Adipocyte (in vitro differentiated cells): Measurements from ENCODE around the gene RBM4.
A peak's percentile ranks its signal among the peaks of the same experiment; 100 is the strongest.

Source experiments
- DNase-seq: peaks from one replicate; pipeline ENCODE4 v3.0.0-alpha.2; 2015; ENCODE audit warnings: low read depth
- H3K27me3 ChIP-seq: replicated peaks from 2 replicates; pipeline ENCODE4 v1.7.0; 2013; ENCODE audit warnings: mild to moderate bottlenecking, low read length, moderate library complexity; ENCODE audit not compliant: control insufficient read depth, insufficient read depth
- H3K36me3 ChIP-seq: 2 replicates; pipeline ENCODE4 v1.7.0; 2013; ENCODE audit warnings: low read length, mild to moderate bottlenecking, moderate library complexity; ENCODE audit not compliant: control insufficient read depth, insufficient read depth, severe bottlenecking
- H3K4me1 ChIP-seq: 2 replicates; pipeline ENCODE4 v1.7.0; 2013; ENCODE audit warnings: mild to moderate bottlenecking, low read length, moderate library complexity; ENCODE audit not compliant: control insufficient read depth, insufficient read depth
- H3K4me3 ChIP-seq: 2 replicates; pipeline ENCODE4 v1.7.0; 2013; ENCODE audit warnings: mild to moderate bottlenecking, low read length, moderate library complexity
- H3K9ac ChIP-seq: 2 replicates; pipeline ENCODE4 v1.7.0; 2013; ENCODE audit warnings: mild to moderate bottlenecking, low read length, moderate library complexity
- H3K9me3 ChIP-seq: 2 replicates; pipeline ENCODE4 v1.7.0; 2013; ENCODE audit warnings: mild to moderate bottlenecking, low read length, moderate library complexity; ENCODE audit not compliant: control insufficient read depth

Gene RBM4

DNA sequence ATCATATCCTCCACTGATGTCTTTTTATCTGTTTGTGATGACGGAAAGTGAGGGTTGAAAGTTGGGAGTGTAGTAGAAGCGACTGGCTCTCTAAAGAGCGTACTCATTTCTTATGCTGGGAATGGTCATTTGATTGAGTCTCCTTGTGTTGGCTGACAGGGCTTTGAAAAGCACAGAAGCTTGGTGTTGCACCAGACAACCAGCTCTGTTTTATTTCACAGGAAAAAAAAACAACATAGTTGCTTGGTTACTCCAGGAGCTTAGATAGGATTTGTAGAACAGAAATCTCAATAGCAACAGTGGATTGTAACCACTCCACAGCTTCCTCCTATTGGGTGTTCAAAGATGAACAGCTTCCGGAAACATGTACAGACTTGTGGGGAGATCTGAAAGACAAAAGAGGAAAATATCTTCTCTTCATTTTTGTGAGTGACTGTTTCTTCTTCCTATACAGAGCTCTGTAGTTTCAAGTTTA, 19.4 kb upstream of the RBM4 start:
- Histone ChIP-seq H3K9me3 (no peaks in the 10 kb centered on the region), H3K4me3 (peak overlapping the region; percentile 89), H3K9ac (peak overlapping the region; percentile 93), H3K27me3 (no peaks in the 10 kb centered on the region), H3K4me1 (peaks cover 39% of the 10 kb centered on the region), H3K36me3 (peaks cover 19% of the 10 kb centered on the region)
- DNase-seq: peak; percentile 83

DNA sequence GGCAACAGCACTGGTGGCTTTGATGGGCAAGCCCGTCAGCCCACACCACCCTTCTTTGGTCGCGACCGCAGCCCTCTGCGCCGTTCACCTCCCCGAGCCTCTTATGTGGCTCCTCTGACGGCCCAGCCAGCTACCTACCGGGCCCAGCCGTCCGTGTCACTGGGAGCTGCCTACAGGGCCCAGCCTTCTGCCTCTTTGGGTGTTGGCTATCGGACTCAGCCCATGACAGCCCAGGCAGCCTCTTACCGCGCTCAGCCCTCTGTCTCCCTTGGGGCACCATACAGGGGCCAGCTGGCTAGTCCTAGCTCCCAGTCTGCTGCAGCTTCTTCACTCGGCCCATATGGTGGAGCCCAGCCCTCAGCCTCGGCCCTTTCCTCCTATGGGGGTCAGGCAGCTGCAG, 14.1 kb upstream of the RBM4 start:
- Histone ChIP-seq H3K36me3 (peaks cover 72% of the 10 kb centered on the region), H3K9ac (no peak overlapping the region), H3K27me3 (no peaks in the 10 kb centered on the region), H3K4me1 (peaks cover 24% of the 10 kb centered on the region), H3K9me3 (no peaks in the 10 kb centered on the region), H3K4me3 (no peak overlapping the region)
- no peak for DNase-seq

DNA sequence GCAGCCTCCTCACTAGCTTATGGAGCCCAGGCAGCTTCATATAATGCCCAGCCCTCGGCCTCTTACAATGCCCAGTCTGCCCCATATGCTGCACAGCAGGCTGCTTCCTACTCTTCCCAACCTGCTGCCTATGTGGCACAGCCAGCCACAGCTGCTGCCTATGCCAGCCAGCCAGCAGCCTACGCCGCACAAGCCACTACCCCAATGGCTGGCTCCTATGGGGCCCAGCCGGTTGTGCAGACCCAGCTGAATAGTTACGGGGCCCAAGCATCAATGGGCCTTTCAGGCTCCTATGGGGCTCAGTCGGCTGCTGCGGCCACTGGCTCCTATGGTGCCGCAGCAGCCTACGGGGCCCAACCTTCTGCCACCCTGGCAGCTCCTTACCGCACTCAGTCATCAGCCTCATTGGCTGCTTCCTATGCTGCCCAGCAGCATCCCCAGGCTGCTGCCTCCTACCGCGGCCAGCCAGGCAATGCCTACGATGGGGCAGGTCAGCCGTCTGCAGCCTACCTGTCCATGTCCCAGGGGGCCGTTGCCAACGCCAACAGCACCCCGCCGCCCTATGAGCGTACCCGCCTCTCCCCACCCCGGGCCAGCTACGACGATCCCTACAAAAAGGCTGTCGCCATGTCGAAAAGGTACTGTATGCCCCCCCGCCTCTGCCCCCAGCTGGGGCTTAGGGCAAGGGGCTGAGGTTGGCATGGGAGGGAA, 13.3 kb upstream of the RBM4 start:
- Histone ChIP-seq H3K4me3 (no peak overlapping the region), H3K9ac (no peak overlapping the region), H3K27me3 (no peaks in the 10 kb centered on the region), H3K4me1 (peaks cover 19% of the 10 kb centered on the region), H3K36me3 (peaks cover 80% of the 10 kb centered on the region), H3K9me3 (no peaks in the 10 kb centered on the region)
- DNase-seq: no peak

DNA sequence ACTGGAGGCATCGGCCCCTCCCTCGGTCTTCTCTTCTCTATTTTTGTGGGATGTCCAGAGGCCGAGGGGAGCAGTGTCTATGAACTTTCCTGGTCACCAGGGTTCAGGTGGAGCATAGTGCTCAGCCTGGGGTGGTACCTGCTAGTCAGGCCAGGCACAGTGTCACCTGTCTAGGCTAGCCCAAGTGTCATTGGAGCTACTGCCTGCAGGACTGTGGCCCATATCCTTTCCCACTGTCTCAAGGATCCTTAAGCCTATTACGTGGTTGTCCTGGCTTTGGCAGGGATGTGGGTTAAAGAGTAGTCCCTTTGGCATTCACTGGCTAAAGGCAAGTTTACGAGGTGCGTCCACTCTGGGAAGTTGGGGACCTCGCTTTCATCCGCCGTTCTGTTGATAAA, 12.8 kb upstream of the RBM4 start:
- H3K9ac ChIP-seq: no peak overlapping the region
- peaks cover 15% of the 10 kb centered on the region for H3K4me1 ChIP-seq
- peaks cover 80% of the 10 kb centered on the region for H3K36me3 ChIP-seq
- no peaks in the 10 kb centered on the region for H3K27me3 ChIP-seq
- H3K4me3 ChIP-seq: no peak overlapping the region
- H3K9me3 ChIP-seq: no peaks in the 10 kb centered on the region
- no peak for DNase-seq

DNA sequence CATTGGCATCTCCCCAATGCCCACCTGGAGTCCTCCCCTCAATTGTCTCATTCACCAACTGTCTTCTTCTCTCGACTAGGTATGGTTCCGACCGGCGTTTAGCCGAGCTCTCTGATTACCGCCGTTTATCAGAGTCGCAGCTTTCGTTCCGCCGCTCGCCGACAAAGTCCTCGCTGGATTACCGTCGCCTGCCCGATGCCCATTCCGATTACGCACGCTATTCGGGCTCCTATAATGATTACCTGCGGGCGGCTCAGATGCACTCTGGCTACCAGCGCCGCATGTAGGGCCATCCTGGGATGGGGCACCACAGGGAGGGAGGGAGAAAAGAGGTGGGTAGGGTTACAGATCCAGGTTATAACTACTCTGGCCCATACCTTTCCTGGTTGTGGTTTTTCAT, 12.1 kb upstream of the RBM4 start:
- no peak overlapping the region for H3K4me3 ChIP-seq
- H3K36me3 ChIP-seq: peaks cover 80% of the 10 kb centered on the region
- H3K4me1 ChIP-seq: peaks cover 11% of the 10 kb centered on the region
- no peak for DNase-seq
- H3K27me3 ChIP-seq: no peaks in the 10 kb centered on the region
- no peaks in the 10 kb centered on the region for H3K9me3 ChIP-seq
- no peak overlapping the region for H3K9ac ChIP-seq

DNA sequence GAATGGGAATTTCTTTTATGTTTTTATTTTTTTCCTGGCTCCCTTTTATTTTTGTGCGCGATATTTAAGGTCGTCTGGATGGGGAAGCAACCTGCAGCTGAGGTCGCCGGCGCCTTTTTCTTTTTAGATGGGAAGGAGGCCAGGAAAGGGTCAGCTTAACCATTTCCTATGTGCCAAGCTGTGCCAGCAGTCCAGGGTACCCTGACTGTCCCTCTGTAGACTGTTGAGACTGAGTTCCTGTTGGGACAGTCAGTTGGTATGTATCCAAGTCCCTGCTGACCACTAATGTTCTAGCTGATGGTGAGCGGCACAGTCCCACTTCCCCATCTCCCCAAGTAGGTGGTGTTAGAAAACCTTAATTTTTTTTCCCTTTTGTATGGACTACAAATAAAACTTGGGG, 11.6 kb upstream of the RBM4 start:
- Histone ChIP-seq H3K27me3 (no peaks in the 10 kb centered on the region), H3K36me3 (peaks cover 80% of the 10 kb centered on the region)
- DNase-seq: no peak

DNA sequence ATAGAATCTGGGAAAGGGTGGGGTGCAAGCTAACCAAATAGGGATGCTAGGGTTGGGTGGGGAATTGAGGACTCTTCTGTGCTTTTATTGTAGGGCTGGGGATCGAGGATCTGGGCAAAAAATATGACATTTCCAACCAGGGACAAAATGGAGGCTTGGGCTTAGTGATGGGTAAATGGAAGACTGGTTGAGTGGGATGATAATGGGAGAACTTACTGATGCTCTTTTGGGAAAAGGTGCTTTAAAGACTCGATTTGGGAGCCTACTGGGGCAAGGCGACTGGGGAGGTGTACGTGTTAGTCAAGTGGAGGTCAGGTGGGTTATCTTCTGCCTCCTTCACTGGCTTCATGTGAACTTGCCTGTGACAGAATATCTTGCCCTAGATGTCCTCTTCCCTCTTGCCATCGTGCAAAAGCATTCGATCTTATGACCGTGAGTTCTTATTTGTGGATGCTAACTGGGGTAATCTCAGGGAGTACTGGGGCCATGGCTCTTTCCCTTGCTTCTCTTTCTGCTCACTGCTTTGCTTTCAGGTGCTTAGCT, 10.4 kb upstream of the RBM4 start:
- H3K9me3 ChIP-seq: no peaks in the 10 kb centered on the region
- H3K9ac ChIP-seq: no peak overlapping the region
- H3K4me1 ChIP-seq: peaks cover 10% of the 10 kb centered on the region
- H3K4me3 ChIP-seq: no peak overlapping the region
- no peak for DNase-seq
- peaks cover 72% of the 10 kb centered on the region for H3K36me3 ChIP-seq
- no peaks in the 10 kb centered on the region for H3K27me3 ChIP-seq

More for the DNA sequence above, 11.6 kb upstream of the RBM4 start:
- Histone ChIP-seq H3K4me1 (peaks cover 11% of the 10 kb centered on the region), H3K9me3 (no peaks in the 10 kb centered on the region), H3K9ac (no peak overlapping the region), H3K4me3 (no peak overlapping the region)

DNA sequence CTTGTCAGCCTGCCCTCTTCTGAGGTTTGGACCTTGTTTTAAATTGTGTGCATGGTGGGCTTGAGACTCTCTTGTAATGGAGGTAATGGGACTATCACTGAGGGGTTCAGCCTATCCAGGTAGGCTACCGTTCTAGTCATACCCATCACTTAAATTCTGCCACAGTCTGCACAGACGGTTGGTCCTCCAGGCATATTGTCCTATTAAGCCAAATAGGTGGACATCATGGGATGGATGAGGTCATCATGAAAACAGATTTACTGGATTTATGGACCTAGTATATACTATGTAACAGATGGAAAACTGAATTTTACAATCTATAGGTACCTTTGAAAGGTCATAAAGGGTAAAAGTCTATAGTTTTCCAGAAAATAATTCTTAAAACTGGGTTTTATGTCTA, 9.1 kb upstream of the RBM4 start:
- peaks cover 68% of the 10 kb centered on the region for H3K36me3 ChIP-seq
- no peaks in the 10 kb centered on the region for H3K27me3 ChIP-seq
- H3K4me1 ChIP-seq: no peaks in the 10 kb centered on the region
- DNase-seq: no peak
- no peaks in the 10 kb centered on the region for H3K9me3 ChIP-seq
- no peak overlapping the region for H3K9ac ChIP-seq
- H3K4me3 ChIP-seq: no peak overlapping the region

DNA sequence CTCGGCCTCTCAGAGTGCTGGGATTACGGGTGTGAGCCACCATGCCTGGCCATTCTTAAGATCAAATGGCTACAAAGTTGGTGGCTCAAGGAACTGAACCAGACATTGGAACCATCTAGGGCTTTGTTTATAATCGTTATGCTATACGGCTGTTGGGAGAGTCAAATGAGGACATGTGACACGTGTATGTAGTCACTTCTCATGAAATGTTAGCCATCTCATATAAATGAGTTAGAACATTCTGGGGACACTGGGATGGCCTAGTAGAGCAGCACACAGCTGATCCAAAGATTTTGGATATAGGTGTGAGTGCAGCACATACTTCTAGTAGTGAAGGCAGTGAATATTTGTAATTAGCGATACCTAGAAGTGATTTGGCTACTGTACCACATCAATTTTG, 6.6 kb upstream of the RBM4 start:
- no peaks in the 10 kb centered on the region for H3K27me3 ChIP-seq
- H3K4me1 ChIP-seq: no peaks in the 10 kb centered on the region
- no peaks in the 10 kb centered on the region for H3K9me3 ChIP-seq
- H3K9ac ChIP-seq: no peak overlapping the region
- peaks cover 51% of the 10 kb centered on the region for H3K36me3 ChIP-seq
- H3K4me3 ChIP-seq: no peak overlapping the region
- no peak for DNase-seq

DNA sequence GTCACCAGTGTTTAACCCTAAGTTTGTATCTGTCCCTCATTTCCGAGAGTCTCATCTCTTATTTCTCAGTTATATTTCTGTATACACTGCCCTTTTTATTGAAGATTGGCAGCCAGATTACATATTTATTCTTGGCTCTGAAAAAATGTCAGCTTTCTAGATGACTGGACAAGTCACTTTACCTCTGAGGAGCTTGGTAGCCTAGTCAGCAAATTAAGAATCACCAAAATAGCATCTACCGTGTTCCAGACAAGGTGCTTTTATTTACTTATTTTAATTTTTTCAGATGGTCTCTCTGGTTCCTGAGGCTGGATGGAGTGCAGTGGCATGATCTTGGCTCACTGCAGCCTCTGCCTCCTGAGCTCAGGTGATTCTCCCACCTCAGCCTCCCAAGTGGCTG, 5.6 kb upstream of the RBM4 start:
- Histone ChIP-seq H3K9ac (no peak overlapping the region), H3K4me1 (peaks cover 7% of the 10 kb centered on the region), H3K4me3 (no peak overlapping the region), H3K9me3 (no peaks in the 10 kb centered on the region), H3K27me3 (no peaks in the 10 kb centered on the region), H3K36me3 (peaks cover 40% of the 10 kb centered on the region)
- DNase-seq: no peak

DNA sequence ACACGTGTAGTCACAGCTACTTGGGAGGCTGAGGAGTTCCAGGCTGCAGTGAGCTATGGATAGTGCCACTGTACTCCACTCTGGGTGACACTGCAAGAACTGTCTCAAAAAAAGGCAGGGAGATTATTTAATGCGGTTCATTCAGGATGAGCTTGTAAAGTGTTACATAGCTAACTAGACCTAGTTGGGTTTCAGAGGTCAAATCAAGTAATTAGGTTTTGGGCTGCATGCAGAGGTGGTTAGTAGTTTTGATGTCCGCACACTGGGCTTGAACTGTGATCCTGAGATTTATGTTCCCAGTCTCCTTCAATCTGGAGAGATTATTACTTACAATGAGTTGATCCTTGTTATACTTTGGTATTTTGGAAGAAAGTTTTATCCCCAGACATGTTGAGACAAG, 2.1 kb upstream of the RBM4 start:
- no peak for DNase-seq
- peaks cover 30% of the 10 kb centered on the region for H3K4me1 ChIP-seq
- no peak overlapping the region for H3K4me3 ChIP-seq
- H3K9me3 ChIP-seq: no peaks in the 10 kb centered on the region
- H3K9ac ChIP-seq: no peak overlapping the region
- H3K27me3 ChIP-seq: no peaks in the 10 kb centered on the region
- H3K36me3 ChIP-seq: peaks cover 36% of the 10 kb centered on the region
